GM20431 (cell line): ENCODE data around the gene USP34.
"Not testable (repeated sequence)": the region's sequence is repeated elsewhere in the genome, so short reads cannot be mapped to it uniquely, and the experiment has no call there.

Source experiments
- in situ Hi-C: fragments of 300-500 bp; cut with MseI, MboI; formaldehyde crosslinking; loops from one replicate; pipeline ENCODE4 v1.15.0; 2020; ENCODE audit warnings: low sequenced_read_pairs; ENCODE audit not compliant: unreplicated experiment

The USP34 gene

GRCh38 chr2:61461404-61461803, 9.5 kb downstream of the USP34 start:
- in situ Hi-C loops, result no loop called here

DNA sequence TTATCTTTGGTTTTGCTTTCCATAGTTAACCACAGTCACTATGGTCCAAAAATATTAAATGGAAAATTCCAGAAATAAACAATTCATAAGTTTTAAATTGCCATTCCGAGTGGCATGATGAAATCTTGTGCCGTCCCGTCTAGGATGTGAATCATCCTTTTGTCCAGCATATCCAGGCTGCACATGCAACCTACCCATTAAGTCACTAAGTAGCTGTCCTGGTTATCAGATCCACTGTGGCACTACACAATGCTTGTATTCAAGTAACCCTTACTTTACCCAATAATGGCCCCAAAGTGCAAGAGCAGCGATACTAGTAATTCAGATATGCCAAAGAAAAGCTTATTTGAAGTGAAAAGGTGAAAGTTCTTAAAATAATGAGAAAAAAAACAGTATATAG, 10.7 kb downstream of the USP34 start:
- in situ Hi-C loops, result no loop called here

GRCh38 chr2:61456746-61457420, 14.0 kb downstream of the USP34 start:
- in situ Hi-C loops, result no loop called here

- in situ Hi-C loops, result no loop called here
Measured at GRCh38 chr2:61456070-61456745, 14.7 kb downstream of the USP34 start.

- in situ Hi-C loops, result not testable (repeated sequence)
Measured at GRCh38 chr2:61454972-61455371, 15.9 kb downstream of the USP34 start.

DNA sequence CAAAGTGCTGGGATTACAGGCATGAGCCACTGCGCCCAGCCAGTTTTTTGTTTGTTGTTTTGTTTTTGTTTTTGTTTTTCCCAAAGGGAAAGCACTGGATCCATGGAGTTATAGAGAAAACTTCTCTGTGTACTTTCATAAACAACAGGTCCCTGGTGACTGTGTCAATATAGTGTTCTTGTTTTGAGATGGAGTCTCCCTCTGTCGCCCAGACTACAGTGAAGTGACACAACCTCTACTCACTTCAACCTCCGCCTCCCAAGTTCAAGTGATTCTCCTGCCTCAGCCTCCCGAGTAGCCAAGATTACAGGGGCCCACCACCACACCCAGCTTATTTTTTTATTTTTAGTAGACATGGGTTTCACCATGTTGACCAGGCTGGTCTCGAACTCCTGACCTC, 16.5 kb downstream of the USP34 start:
- in situ Hi-C loops, result no loop called here

DNA sequence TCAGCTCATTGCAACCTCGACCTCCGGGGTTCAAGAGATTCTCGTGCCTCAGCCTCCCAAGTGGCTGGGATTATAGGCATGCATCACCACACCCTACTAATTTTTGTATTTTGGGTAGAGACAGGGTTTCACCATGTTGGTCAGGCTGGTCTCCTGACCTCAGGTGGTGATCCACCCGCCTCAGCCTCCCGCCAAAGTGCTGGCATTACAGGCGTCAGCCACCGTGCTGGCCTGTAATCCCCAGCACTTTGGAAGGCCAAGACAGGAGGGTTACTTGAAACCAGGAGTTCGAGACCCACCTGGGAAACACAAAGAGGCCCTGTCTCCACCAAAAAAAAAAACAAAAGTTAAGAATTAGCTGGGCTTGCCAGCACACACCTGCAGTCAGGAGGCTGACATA, 18.5 kb downstream of the USP34 start:
- in situ Hi-C loops, result no loop called here

GRCh38 chr2:61451178-61451577, 19.7 kb downstream of the USP34 start:
- in situ Hi-C loops, result no loop called here

GRCh38 chr2:61450144-61450543, 20.7 kb downstream of the USP34 start:
- in situ Hi-C loops, result no loop called here

DNA sequence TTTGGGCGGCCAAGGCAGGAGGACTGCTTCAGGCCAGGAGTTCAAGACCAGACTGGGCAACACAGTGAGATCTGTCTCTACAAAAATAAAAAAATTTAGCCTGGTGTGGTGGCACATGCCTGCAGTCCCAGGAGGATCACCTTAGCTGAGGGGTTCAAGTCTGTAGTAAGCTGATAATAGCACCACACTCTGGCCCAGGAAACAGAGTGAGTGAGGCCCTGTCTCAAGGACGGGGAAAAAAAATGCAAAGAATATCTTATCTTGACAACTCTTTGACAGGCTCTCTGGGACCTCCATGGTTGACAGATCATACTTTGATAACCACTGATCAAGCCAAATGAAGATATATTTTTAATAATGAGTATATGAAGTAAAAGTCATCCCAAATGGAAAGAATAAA, 22.7 kb downstream of the USP34 start:
- in situ Hi-C loops, result no loop called here

- in situ Hi-C loops, result not testable (repeated sequence)
Measured at GRCh38 chr2:61446971-61447370, 23.9 kb downstream of the USP34 start.

GRCh38 chr2:61443342-61444041, 27.4 kb downstream of the USP34 start:
- in situ Hi-C loops, result no loop called here

- in situ Hi-C loops, result no loop called here
Measured at GRCh38 chr2:61439241-61440002, 31.5 kb downstream of the USP34 start.

DNA sequence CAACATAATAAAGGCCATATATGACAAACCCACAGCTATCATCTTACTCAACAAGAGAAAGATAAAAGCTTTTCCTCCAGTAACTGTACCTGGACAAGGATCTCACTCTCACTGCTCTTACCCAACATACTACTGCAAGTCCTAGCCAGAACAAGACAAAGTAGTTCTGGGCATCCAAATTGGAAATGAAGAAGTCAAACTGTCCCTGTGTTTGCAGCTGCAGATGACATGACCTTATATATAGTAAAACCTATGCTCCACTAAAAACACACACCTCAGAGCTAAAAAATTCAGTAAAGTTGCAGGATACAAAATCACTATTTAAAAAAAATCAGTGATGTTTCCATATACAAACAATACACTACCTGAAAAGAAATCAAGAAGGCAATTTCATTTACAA, 32.2 kb downstream of the USP34 start:
- in situ Hi-C loops, result no loop called here

DNA sequence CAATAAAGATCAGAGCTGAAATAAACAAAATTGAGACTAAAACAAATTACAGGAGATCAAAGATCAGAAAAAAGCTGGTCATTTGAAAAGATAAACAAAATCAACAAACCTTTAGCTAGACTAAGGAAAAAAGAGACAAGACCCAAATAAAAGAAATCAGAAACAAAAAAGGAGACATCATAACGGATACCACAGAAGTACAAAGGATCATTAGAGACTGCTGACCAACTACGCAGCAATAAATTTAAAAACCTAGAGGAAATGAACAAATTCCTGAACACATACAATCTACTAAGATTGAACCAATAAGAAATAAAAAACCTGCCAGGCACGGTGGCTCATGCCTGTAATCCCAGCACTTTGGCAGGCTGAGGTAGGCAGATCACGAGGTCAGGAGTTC, 33.7 kb downstream of the USP34 start:
- in situ Hi-C loops, result no loop called here

GRCh38 chr2:61436092-61436491, 34.8 kb downstream of the USP34 start:
- in situ Hi-C loops, result no loop called here

- in situ Hi-C loops, result no loop called here
Measured at GRCh38 chr2:61435291-61435690, 35.6 kb downstream of the USP34 start.

GRCh38 chr2:61434314-61434713, 36.6 kb downstream of the USP34 start:
- in situ Hi-C loops, result no loop called here

GRCh38 chr2:61433606-61434005, 37.3 kb downstream of the USP34 start:
- in situ Hi-C loops, result no loop called here

DNA sequence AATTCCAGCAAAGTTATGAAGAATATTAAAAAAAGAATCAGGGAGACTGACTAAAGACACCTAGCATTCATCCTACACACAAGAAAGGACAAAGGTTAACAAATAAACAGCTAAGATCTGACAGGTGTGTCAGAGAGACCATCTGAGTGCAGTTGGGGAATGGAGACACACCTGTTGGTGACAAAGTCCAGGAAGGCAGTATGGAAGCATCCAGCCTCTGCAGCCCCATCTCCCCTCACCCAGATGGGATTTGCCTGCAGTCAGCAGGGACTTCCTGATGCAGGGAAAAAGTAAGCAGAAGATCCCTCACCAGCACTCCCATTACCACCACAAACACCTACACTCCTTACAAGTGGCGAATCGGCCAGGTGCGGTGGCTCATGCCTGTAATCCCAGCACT, 37.9 kb downstream of the USP34 start:
- in situ Hi-C loops, result no loop called here

DNA sequence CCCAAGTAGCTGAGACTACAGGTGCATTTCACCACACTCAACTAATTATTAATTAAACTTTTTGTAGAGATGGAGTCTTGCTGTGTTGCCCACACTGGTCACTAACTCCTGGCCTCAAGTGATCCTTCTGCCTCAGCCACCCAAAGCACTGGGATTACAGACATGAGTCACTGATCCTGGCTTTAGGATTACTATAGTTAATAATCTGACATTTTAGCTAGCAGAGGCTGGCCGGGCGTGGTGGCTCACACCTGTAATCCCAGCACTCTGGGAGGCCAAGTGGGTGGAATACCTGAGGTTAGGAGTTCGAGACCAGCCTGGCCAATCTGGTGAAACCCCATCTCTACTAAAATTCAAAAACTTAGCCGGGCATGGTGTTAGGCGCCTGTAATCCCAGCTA, 39.5 kb downstream of the USP34 start:
- in situ Hi-C loops, result no loop called here
